Cardiac muscle cell (in vitro differentiated cells and primary cell): Measurements from ENCODE around the gene SNRNP70. TPM values are rescaled to one million over a fixed set of nuclear protein-coding genes. Genes with fewer than 3 reads are reported as not detected.

ENCODE experiments used
- DNase-seq, 2 donors: peaks; one replicate each; pipeline versions ENCODE4 v3.0.0 to v3.0.0-alpha.2; 2010 to 2017; ENCODE audit warnings: low read depth in 1 of 2, low spot score in 1 of 2
- H3K27ac ChIP-seq: fragments of 200-600 bp; sonication (generic); 2 replicates; pipeline ENCODE4 v1.5.1; 2016
- H3K27me3 ChIP-seq: fragments of 200-600 bp; sonication (generic); 2 replicates; pipeline ENCODE4 v1.6.0; 2016; ENCODE audit warnings: control low read depth
- H3K36me3 ChIP-seq: fragments of 200-600 bp; sonication (generic); 2 replicates; pipeline ENCODE4 v1.5.1; 2016; ENCODE audit warnings: control low read depth
- H3K4me1 ChIP-seq: fragments of 200-600 bp; sonication (generic); 2 replicates; pipeline ENCODE4 v1.8.1; 2017; ENCODE audit warnings: low read depth, mild to moderate bottlenecking, mixed run types
- H3K4me3 ChIP-seq: fragments of 200-600 bp; sonication (generic); 2 replicates; pipeline ENCODE4 v1.5.1; 2016; ENCODE audit warnings: mild to moderate bottlenecking
- H3K9me3 ChIP-seq: fragments of 200-600 bp; sonication (generic); 2 replicates; pipeline ENCODE4 v1.5.1; 2017; ENCODE audit warnings: low read depth, mild to moderate bottlenecking, control low read depth
- CTCF ChIP-seq: IDR thresholded peaks from 2 replicates; pipeline ENCODE4 v1.5.1; 2012; ENCODE audit warnings: low read depth, mild to moderate bottlenecking, low read length
- polyA plus RNA-seq: library from polyadenylated mRNA; unstranded; fragments of >200 nt; fragmentation: Nextera tagmentation; extraction: Ambion mirVana; gene quantifications from 2 replicates; pipeline ENCODE4 v1.2.1, GENCODE V29; 2016
- total RNA-seq: library from RNA; depleted of rRNA; stranded (reverse); fragments of >200 nt; gene quantifications from 2 replicates; pipeline ENCODE4 v1.2.3, GENCODE V29; 2016

SNRNP70 gene
- total and polyA plus RNA-seq, 2 experiments from 2014 or later: 492 to 598 TPM

DNA sequence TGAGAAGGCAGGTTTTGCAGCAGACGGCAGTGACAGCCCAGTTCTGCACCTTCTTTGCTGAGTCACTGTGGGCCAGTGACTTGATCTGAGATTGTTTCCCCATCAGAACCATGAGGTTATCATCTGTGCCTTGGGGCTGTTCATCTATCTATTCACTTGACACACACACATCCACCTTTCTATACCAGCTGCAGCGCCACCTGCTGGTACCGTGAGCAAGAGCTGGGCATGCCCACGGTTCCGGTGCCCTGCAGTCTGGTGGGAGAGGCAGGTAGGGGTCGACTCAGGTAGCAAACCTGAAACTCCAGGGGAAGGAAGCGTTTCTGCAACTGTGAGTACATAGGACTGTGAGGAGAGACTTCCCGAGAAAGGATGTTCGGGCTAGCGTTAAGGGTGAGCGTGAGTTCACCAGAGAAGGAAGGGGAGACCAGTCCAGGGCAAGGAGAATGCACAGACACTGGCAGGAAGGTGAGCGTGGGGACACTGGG, 21.4 kb downstream of the SNRNP70 start:
- Histone ChIP-seq H3K36me3 (peaks cover 43% of the 10 kb centered on the region), H3K4me3 (no peak overlapping the region), H3K4me1 (peaks cover 35% of the 10 kb centered on the region), H3K27me3 (no peaks in the 10 kb centered on the region), H3K9me3 (no peaks in the 10 kb centered on the region), H3K27ac (peak overlapping the region; percentile 83)
- TF ChIP-seq CTCF: peak; percentile 77
- peak; percentile 54 to 67 for DNase-seq

- no peak for DNase-seq
These were observed 22.6 kb downstream of the SNRNP70 start for GRCh38 chr19:49107625-49108459.

GRCh38 chr19:49109051-49109450, 23.8 kb downstream of the SNRNP70 start:
- Histone ChIP-seq H3K4me1 (peaks cover 45% of the 10 kb centered on the region), H3K9me3 (no peaks in the 10 kb centered on the region), H3K36me3 (peaks cover 35% of the 10 kb centered on the region), H3K27me3 (no peaks in the 10 kb centered on the region), H3K27ac (peak overlapping the region; percentile 83), H3K4me3 (no peak overlapping the region)
- TF ChIP-seq CTCF: no peak
- DNase-seq: no peak

More at GRCh38 chr19:49107625-49108459, 22.6 kb downstream of the SNRNP70 start:
- Histone ChIP-seq H3K27me3 (no peaks in the 10 kb centered on the region), H3K4me3 (no peak overlapping the region), H3K9me3 (no peaks in the 10 kb centered on the region), H3K4me1 (peaks cover 36% of the 10 kb centered on the region), H3K36me3 (peaks cover 35% of the 10 kb centered on the region), H3K27ac (peak overlapping the region; percentile 83)
- TF ChIP-seq CTCF: no peak

DNA sequence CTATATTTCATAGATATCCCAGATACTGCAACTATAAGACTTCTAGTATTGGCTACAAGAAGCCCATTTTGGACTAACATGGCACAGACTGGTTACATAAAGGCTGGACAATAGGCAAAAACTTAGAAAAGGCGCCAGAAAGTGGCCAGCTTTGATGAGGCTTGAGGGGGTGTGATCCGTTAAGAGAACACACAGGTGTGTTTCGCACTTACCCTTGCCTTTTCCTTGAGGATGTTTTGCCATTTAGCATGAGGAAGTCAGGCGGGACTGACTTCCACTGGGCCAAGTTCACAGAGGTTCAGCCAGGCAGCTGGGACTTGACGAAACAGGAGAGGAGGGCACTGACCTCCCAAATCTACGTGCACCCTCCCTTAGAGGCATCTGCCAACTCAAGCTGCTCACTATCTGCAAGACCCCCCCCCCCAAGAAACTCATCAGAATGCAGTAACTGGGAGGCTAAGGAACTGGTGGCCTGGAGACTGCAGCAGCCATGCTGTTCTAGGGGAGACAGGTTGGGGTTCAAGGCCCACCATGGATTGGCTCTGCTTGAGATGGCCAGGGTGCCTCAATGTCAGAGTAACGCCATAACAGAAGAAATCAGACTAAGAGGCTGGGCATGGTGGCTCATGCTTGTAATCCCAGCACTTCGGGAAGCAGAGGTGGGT, 24.4 kb downstream of the SNRNP70 start:
- TF ChIP-seq CTCF: no peak
- H3K27ac ChIP-seq: peak overlapping the region; percentile 83

GRCh38 chr19:49110567-49110966, 25.3 kb downstream of the SNRNP70 start:
- TF ChIP-seq CTCF: no peak
- Histone ChIP-seq H3K27ac (peak overlapping the region; percentile 83), H3K4me3 (no peak overlapping the region)

More for the DNA sequence above, 24.4 kb downstream of the SNRNP70 start:
- H3K27me3 ChIP-seq: no peaks in the 10 kb centered on the region
- no peak overlapping the region for H3K4me3 ChIP-seq
- H3K9me3 ChIP-seq: no peaks in the 10 kb centered on the region
- H3K36me3 ChIP-seq: peaks cover 34% of the 10 kb centered on the region
- no peak for DNase-seq
- H3K4me1 ChIP-seq: peaks cover 45% of the 10 kb centered on the region

More at GRCh38 chr19:49110567-49110966, 25.3 kb downstream of the SNRNP70 start:
- Histone ChIP-seq H3K9me3 (no peaks in the 10 kb centered on the region), H3K36me3 (peaks cover 27% of the 10 kb centered on the region), H3K4me1 (peaks cover 49% of the 10 kb centered on the region), H3K27me3 (no peaks in the 10 kb centered on the region)
- no peak for DNase-seq
